ENCODE data around the gene SMIM22.
"Not testable (repeated sequence)": the region's sequence is repeated elsewhere in the genome, so short reads cannot be mapped to it uniquely, and the experiment has no call there.

SMIM22 gene

DNA sequence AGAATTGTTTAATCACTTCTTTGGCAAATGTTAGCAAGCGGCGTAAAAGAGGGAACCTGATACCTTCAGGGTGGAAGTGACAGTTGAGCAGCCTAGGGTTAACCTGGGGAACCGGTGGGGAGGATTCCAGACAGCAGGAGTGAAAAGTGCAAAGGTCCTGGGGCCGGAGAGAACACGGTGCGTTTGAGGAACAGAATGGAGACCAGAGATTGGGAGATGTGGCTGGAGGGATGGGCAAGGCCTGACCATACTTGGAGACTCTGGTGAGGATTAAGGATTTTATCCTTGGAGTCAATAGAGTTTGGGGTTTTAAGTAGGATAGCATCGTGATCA is 25.9 kb upstream of the SMIM22 start:
- no peak for DNase-seq (ENCODE audit: low read depth)

GRCh38 chr16:4771646-4772045 is 23.5 kb upstream of the SMIM22 start:
- DNase-seq (ENCODE audit: low read depth), result no peak

GRCh38 chr16:4772351-4772750 is 22.8 kb upstream of the SMIM22 start:
- DNase-seq (ENCODE audit: low read depth), result no peak

GRCh38 chr16:4775005-4775404 is 20.2 kb upstream of the SMIM22 start:
- no peak for DNase-seq (ENCODE audit: low read depth)

GRCh38 chr16:4776141-4776705 is 18.9 kb upstream of the SMIM22 start:
- no peak for DNase-seq (ENCODE audit: low read depth)

GRCh38 chr16:4777339-4778049 is 17.7 kb upstream of the SMIM22 start:
- no peak for DNase-seq (ENCODE audit: low read depth)

DNA sequence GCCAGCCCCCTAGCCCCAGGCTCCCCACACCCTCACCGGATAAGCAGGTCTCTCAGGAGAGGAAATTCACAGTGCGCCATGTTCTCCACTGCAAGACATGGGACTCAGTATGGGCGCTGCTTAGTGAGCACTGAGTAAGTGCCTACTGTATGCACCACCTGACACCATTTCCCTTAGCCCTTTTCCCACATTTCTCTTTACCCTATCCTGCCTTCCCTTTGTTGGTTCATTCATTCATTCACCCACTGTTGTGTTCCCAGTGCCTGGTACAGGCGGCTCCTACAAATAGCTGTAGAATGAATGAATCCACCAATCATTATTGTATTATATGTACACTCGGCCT is 17.1 kb upstream of the SMIM22 start:
- no peak for DNase-seq (ENCODE audit: low read depth)

DNA sequence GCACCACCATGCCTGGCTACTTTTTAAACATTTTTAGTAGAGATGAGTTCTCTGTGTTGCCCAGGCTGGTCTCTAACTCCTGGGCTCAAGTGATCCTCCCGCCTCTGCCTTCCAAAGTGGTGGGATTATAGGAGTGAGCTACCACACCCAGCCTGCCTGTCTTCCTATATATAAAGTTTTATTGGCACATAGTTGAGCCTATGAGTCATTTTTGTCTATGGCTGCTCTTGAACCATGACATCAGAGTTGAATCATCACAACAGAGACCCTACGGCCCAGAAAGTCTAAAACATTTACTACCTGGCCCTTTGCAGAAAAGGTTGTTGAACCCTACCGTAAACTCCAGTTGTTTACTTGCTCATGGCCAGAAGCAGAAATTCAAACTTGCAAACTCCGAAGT is 14.9 kb upstream of the SMIM22 start:
- DNase-seq (ENCODE audit: low read depth), result no peak

- DNase-seq (ENCODE audit: low read depth), result no peak
Measured at GRCh38 chr16:4783251-4783950, 11.8 kb upstream of the SMIM22 start.

DNA sequence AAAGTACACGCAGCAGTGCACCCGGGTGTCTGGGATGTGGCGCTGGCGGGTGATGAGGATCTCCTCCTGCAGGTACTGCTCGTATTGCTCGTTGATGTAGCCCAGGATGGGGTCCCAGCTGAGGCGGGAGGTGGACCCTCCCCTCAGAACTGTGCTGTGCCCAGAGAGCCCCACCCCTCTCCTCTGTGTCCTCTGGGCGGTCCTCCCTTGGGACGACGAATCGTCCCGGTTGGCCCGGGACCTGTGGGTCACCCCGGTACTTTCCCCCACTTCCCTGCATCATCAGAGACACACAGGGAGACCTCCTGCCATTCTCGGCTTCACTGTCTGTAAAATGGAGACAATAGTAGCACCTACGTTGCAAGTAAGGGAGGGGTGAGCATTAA is 11.2 kb upstream of the SMIM22 start:
- DNase-seq (ENCODE audit: low read depth), result no peak

- not testable (repeated sequence) for DNase-seq (ENCODE audit: low read depth)
Measured at GRCh38 chr16:4784444-4784987, 10.7 kb upstream of the SMIM22 start.

DNA sequence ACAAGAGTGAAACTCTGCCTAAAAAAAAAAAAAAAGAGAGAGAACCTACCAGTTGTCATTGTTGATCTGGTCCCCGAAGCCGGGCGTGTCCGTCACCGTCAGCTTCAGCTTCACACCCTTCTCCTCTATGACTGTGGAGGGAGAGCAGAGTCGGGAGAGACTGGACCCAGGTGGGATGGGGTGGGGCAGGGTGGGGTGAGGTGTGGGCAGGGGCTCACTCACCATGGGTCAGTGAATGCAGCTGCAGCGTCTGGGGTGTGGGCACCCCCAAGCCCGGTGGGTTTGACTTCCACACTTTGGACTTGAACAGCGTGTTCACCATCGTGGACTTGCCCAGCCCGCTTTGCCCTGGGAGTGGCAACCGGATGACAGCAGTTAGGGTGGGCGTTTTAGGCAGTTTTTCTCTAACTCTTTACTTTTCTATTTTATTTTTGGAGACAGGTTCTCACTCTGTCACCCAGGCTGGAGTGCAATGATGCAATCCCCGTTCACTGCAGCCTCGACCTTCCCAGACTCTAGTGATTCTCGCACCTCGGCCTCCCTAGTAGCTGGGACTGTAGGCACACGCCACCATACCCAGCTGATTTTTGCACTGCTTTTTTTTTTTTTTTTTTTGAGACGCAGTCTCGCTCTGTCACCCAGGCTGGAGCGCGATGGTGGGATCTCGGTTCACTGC is 9.3 kb upstream of the SMIM22 start:
- no peak for DNase-seq (ENCODE audit: low read depth)

DNA sequence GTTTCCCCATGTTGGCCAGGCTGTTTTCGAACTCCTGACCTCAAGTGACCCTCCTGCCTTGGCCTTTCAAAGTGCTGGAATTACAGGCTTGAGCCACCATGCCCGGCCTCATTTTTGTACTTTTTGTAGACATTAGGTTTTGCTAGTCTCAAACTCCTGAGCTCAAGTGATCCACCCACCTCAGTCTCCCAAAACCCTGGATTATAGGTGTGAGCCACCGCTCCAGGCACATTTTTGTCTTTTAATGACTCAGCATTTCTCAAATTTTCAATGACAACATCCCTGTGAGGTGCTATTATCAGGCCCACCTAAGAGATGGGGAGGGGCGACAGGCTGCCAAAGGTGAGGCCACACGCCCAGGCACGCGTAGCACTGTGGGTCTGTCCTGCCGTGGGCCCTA is 8.1 kb upstream of the SMIM22 start:
- DNase-seq (ENCODE audit: low read depth), result no peak

GRCh38 chr16:4787627-4788482 is 7.3 kb upstream of the SMIM22 start, which contains the start of gene SEPTIN12:
TSS of gene SEPTIN12 (minus strand) at chr16:4788345. CDS start at chr16:4787645, 700 bp downstream.
- no peak for DNase-seq (ENCODE audit: low read depth)

- DNase-seq (ENCODE audit: low read depth), result no peak
Measured at GRCh38 chr16:4788489-4788889, 6.7 kb upstream of the SMIM22 start.

GRCh38 chr16:4788910-4789309 is 6.3 kb upstream of the SMIM22 start:
- DNase-seq (ENCODE audit: low read depth), result no peak

- no peak for DNase-seq (ENCODE audit: low read depth)
Measured at GRCh38 chr16:4790261-4790660, 4.9 kb upstream of the SMIM22 start.

DNA sequence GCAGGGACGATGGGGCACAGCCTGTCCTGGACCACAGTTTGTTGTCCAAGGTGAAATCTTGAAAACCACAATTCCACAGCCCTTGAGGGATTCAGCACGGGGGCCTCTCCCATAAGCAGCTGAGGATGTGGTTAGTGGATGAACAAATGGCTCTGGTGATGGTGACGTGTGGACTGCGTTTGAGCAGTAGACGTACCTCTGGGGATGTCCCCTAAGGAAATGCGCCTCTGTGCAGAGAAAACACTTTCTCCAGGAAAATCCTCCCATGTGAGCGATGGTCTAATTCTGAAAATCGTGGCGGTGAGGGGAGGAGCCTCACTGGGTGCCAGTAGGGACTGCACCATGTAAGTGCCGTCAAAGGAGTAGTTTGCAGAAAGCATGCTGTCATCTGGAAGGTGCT is 4.3 kb upstream of the SMIM22 start:
- no peak for DNase-seq (ENCODE audit: low read depth)

GRCh38 chr16:4792951-4793513 is 2.1 kb upstream of the SMIM22 start:
- no peak for DNase-seq (ENCODE audit: low read depth)

DNA sequence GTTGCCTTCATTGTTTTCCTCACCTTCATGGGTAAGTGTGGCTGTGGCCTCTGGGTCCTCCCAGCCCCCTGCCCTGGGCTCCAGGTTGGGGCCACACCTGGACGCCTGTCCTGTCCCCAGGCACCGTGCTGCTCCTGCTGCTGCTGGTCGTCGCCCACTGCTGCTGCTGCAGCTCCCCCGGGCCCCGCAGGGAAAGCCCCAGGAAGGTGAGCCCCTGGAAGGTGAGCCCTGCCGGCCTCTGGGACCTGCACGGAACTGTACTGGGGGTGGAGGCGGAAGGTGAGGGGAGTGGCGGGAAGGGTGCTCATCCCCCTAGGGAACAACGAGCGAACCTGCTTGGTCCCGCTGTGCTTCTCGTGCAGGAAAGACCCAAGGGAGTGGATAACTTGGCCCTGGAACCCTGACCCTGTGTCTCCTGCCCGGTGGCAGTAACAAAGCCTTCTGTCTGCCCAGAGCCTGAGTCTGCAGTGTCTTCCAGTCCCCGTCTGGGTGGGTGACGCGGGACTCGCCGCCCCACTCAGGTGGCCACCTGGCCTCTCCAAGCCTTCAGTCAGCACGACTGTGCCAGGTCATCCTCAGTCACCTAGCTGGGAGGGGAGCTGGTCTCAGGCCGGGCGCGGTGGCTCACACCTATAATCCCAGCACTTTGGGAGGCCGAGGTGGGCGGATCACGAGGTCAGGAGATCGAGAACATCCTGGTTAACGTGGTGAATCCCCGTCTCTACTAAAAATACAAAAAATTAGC is 831 bp downstream of the SMIM22 start:
- DNase-seq (ENCODE audit: low read depth), result no peak
